Measurements from ENCODE around the gene ATP4A. TPM values are rescaled to one million over a fixed set of nuclear protein-coding genes. Genes with fewer than 3 reads are reported as not detected.

ATP4A gene
- total RNA-seq, 4 donors from 2014 or later = 0.18 TPM; not detected in 3

- H3K4me3 ChIP-seq = peak overlapping the region; percentile 7 to 57 (median 38)
- no peak overlapping the region for H3K27ac ChIP-seq
- TF ChIP-seq CTCF (IDR thresholded peaks at IDR 0.05) (no peak), POLR2A (IDR thresholded peaks at IDR 0.05) (no peak)
- intact Hi-C loops (cut with DNase I) = no loop called here
- H3K36me3 ChIP-seq = no peaks in the 10 kb centered on the region
- peaks cover 6 to 15% (median 13%) of the 10 kb centered on the region in 3 donors for H3K4me1 ChIP-seq
- H3K27me3 ChIP-seq = peaks cover 0 to 59% (median 4%) of the 10 kb centered on the region in 4 donors
- H3K9me3 ChIP-seq = no peaks in the 10 kb centered on the region
- 5 to 6% methylated on average over 21 to 26 of the region's 60 CpGs for WGBS, 2 donors
- DNase-seq = no peak
These were observed 5.7 kb downstream of the ATP4A start for GRCh38 chr19:35557539-35558399.

- WGBS, 2 donors = 77 to 81% methylated on average over 8 to 12 of the region's 16 CpGs
- H3K27me3 ChIP-seq = peaks cover 0 to 51% (median 4%) of the 10 kb centered on the region in 4 donors
- H3K4me3 ChIP-seq = no peak overlapping the region
- DNase-seq = no peak
- H3K9me3 ChIP-seq = no peaks in the 10 kb centered on the region
- no peak overlapping the region for H3K27ac ChIP-seq
- TF ChIP-seq CTCF (IDR thresholded peaks at IDR 0.05) = no peak
- no peak for TF ChIP-seq POLR2A (IDR thresholded peaks at IDR 0.05)
- H3K36me3 ChIP-seq = no peaks in the 10 kb centered on the region
- peaks cover 6 to 15% (median 13%) of the 10 kb centered on the region in 3 donors for H3K4me1 ChIP-seq
- intact Hi-C loops (cut with DNase I) = no loop called here
These were observed 6.5 kb downstream of the ATP4A start for GRCh38 chr19:35556846-35557538.

GRCh38 chr19:35556025-35556590 lies 7.3 kb downstream of the ATP4A start:
- WGBS, 2 donors = 85 to 86% methylated on average over 9 of the region's 9 CpGs
- Histone ChIP-seq H3K4me1 (peaks cover 6 to 15% (median 13%) of the 10 kb centered on the region in 3 donors), H3K36me3 (peaks cover 0 to 5% (median 0%) of the 10 kb centered on the region in 3 donors), H3K27me3 (peaks cover 0 to 42% (median 4%) of the 10 kb centered on the region in 4 donors), H3K27ac (no peak overlapping the region), H3K4me3 (no peak overlapping the region), H3K9me3 (no peaks in the 10 kb centered on the region)
- intact Hi-C loops (cut with DNase I) = no loop called here
- TF ChIP-seq POLR2A (IDR thresholded peaks at IDR 0.05) = no peak
- no peak for TF ChIP-seq CTCF (IDR thresholded peaks at IDR 0.05)
- DNase-seq = no peak

- Histone ChIP-seq H3K4me1 (peaks cover 6 to 15% (median 13%) of the 10 kb centered on the region in 3 donors), H3K4me3 (no peak overlapping the region), H3K27ac (no peak overlapping the region), H3K9me3 (no peaks in the 10 kb centered on the region), H3K36me3 (peaks cover 0 to 11% (median 6%) of the 10 kb centered on the region in 3 donors), H3K27me3 (peaks cover 0 to 36% (median 4%) of the 10 kb centered on the region in 4 donors)
- intact Hi-C loops (cut with DNase I) = no loop called here
- no peak for DNase-seq
- 30 to 68% methylated on average over 5 to 17 of the region's 30 CpGs for WGBS, 2 donors
- no peak for TF ChIP-seq POLR2A (IDR thresholded peaks at IDR 0.05)
These were observed 8.0 kb downstream of the ATP4A start for GRCh38 chr19:35555301-35556005.

GRCh38 chr19:35554076-35554475 lies 9.4 kb downstream of the ATP4A start:
- Histone ChIP-seq H3K9me3 (no peaks in the 10 kb centered on the region), H3K27me3 (peaks cover 0 to 22% (median 4%) of the 10 kb centered on the region in 4 donors), H3K4me1 (peaks cover 6 to 18% (median 13%) of the 10 kb centered on the region in 3 donors), H3K36me3 (peaks cover 0 to 18% (median 7%) of the 10 kb centered on the region in 3 donors), H3K4me3 (no peak overlapping the region), H3K27ac (no peak overlapping the region)
- intact Hi-C loops (cut with DNase I) = no loop called here
- 60 to 62% methylated on average over 5 of the region's 5 CpGs for WGBS, 2 donors
- DNase-seq = no peak
- TF ChIP-seq POLR2A (IDR thresholded peaks at IDR 0.05) (no peak), CTCF (IDR thresholded peaks at IDR 0.05) (no peak)
